Stimulated activated memory B cell treated with anti-CD40 and anti-IgM and Interleukin-4, amounts not matched to agents 10 μg/mL and 1 μg/mL and 100 μg/mL, for 72 hours (primary cell): ENCODE data around the gene CCDC77.

Source experiments
- ATAC-seq: fragments of 150-1000 bp; cut with Tn5 transposase; 2 replicates; pipeline ENCODE4 v1.10.0; 2021
- H3K27ac Mint-ChIP-seq: one replicate; pipeline ENCODE4 v1.8.0; 2022; ENCODE audit warnings: mild to moderate bottlenecking, mixed read lengths
- H3K27me3 Mint-ChIP-seq: one replicate; pipeline ENCODE4 v1.8.0; 2022; ENCODE audit warnings: mixed read lengths
- H3K36me3 Mint-ChIP-seq: one replicate; pipeline ENCODE4 v1.8.0; 2022; ENCODE audit warnings: mixed read lengths
- H3K4me1 Mint-ChIP-seq: one replicate; pipeline ENCODE4 v1.8.0; 2022; ENCODE audit warnings: mixed read lengths
- H3K4me3 Mint-ChIP-seq: one replicate; pipeline ENCODE4 v1.8.0; 2022; ENCODE audit warnings: mild to moderate bottlenecking, moderate library complexity, mixed read lengths
- H3K9me3 Mint-ChIP-seq: one replicate; pipeline ENCODE4 v1.8.0; 2022; ENCODE audit warnings: mixed read lengths

Gene CCDC77

DNA sequence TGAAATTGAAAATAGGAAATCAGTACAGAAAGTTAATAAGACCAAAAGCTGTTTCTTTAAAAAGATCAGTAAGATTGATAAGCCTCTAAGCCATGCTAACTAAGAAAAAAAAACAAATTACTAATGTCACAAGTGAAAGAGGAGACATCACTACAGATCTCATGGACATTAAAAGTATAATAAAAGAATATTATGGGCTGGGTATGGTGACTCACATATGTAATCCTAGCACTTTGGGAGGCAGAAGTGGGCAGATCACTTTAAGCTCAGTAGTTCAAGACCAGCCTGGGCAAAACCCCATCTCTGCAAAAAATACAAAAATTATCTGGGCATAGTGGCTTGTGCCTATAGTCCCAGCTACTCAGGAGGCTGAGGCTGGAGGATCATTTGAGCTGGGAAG, 88.8 kb downstream of the CCDC77 start:
- peaks cover 15% of the 10 kb centered on the region for H3K36me3 Mint-ChIP-seq
- ATAC-seq: no peak
- peaks cover 13% of the 10 kb centered on the region for H3K27me3 Mint-ChIP-seq
- no peak overlapping the region for H3K27ac Mint-ChIP-seq
- no peak overlapping the region for H3K4me3 Mint-ChIP-seq
- H3K9me3 Mint-ChIP-seq: peaks cover 28% of the 10 kb centered on the region
- H3K4me1 Mint-ChIP-seq: no peaks in the 10 kb centered on the region
